Subcutaneous abdominal adipose tissue (tissue), 5 donors: ENCODE data around the gene TMC2.
"Not testable (repeated sequence)": the region's sequence is repeated elsewhere in the genome, so short reads cannot be mapped to it uniquely, and the experiment has no call there.

ENCODE experiments used
- H3K27ac ChIP-seq: one replicate; pipeline ENCODE4 v1.7.0; 2013; ENCODE audit warnings: low read depth, mild to moderate bottlenecking, inconsistent platforms, low read length, moderate library complexity
- H3K27me3 ChIP-seq, 5 donors: one replicate each; pipeline ENCODE4 v1.7.0; 2013; ENCODE audit warnings: low read length in 5 of 5, inconsistent platforms in 1 of 5; ENCODE audit not compliant: control insufficient read depth in 5 of 5, insufficient read depth in 4 of 5
- H3K36me3 ChIP-seq, 5 donors: one replicate each; pipeline ENCODE4 v1.7.0; 2013; ENCODE audit warnings: low read length in 5 of 5; ENCODE audit not compliant: control insufficient read depth in 5 of 5, insufficient read depth in 5 of 5
- H3K4me1 ChIP-seq, 5 donors: one replicate each; pipeline ENCODE4 v1.7.0; 2013; ENCODE audit warnings: low read length in 5 of 5, mild to moderate bottlenecking in 3 of 5, moderate library complexity in 1 of 5; ENCODE audit not compliant: control insufficient read depth in 5 of 5, insufficient read depth in 5 of 5
- H3K4me3 ChIP-seq, 5 donors: one replicate each; pipeline ENCODE4 v1.7.0; 2013; ENCODE audit warnings: low read length in 5 of 5, low read depth in 1 of 5
- H3K9ac ChIP-seq, 5 donors: one replicate each; pipeline ENCODE4 v1.7.0; 2013; ENCODE audit warnings: low read length in 5 of 5, mild to moderate bottlenecking in 4 of 5, moderate library complexity in 3 of 5
- H3K9me3 ChIP-seq, 5 donors: one replicate each; pipeline ENCODE4 v1.7.0; 2013; ENCODE audit warnings: low read length in 5 of 5; ENCODE audit not compliant: control insufficient read depth in 5 of 5
- donor health status: healthy.
- donor health status: healthy.
- donor health status: healthy.
- donor health status: healthy.
- donor health status: healthy.

TMC2 gene

DNA sequence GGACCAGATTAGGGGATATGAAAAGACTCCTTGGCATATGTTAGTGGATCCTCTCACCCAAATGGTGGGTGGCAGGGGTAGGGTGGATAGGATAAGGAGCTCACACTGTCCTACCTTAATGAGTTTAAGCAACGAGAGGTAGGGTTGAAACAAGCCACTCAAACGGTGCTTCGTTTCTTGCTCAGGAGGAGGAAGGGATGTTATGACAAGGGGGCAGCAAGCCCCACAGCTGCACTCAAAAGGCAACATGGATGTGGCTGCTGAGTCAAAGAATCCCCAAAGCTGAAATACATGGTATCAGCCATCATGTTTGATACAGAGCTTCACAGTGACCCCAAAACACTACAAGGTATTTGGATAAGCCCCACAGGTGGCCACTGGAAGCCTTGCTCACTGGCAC lies 136.1 kb downstream of the TMC2 start:
- H3K4me3 ChIP-seq = no peak overlapping the region
- no peaks in the 10 kb centered on the region for H3K4me1 ChIP-seq
- H3K9ac ChIP-seq = no peak overlapping the region
- H3K36me3 ChIP-seq = no peaks in the 10 kb centered on the region
- H3K9me3 ChIP-seq = no peaks in the 10 kb centered on the region
- no peak overlapping the region for H3K27ac ChIP-seq
- H3K27me3 ChIP-seq = peaks cover 0 to 6% (median 0%) of the 10 kb centered on the region in 5 donors

DNA sequence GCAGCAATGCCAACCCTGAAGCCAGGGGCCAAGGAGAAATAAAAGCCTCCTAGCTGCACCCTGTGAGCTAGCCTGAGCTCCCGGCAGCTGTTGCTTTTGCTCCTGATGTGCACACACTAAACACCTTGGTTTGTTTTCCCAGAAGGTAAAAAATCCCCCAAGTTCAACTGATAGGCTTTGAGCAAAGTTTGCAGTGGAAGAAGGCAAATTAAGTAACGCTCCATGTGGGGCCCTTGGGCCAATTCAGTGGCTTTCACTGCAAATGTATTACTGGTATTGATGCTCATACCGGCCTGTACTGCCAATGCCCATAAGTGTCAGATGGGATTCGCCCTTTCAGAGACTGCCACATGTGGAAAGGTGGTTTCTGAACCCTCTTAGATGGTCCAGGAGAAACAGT lies 137.1 kb downstream of the TMC2 start:
- H3K36me3 ChIP-seq = no peaks in the 10 kb centered on the region
- no peak overlapping the region for H3K9ac ChIP-seq
- no peak overlapping the region for H3K4me3 ChIP-seq
- H3K27ac ChIP-seq = no peak overlapping the region
- H3K27me3 ChIP-seq = peaks cover 0 to 9% (median 0%) of the 10 kb centered on the region in 5 donors
- H3K9me3 ChIP-seq = no peaks in the 10 kb centered on the region
- H3K4me1 ChIP-seq = no peaks in the 10 kb centered on the region

DNA sequence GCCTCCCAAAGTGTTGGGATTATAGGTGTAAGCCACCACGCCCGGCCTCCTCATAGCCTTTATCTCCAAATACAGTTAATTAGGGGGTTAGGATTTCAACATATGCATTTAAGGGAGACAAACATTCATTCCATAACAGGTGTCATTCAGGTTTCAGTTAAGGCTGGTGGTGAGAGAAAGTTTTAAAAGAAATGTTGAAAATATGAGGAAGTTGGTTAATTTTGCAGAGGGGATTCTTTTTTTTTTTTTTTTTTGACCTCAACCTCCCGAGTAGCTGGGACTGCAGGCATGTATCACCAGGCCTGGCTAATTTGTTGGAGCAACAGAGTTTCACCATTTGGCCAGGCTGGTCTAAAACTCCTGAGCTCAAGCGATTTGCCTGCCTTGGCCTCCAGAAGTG lies 143.7 kb downstream of the TMC2 start:
- Histone ChIP-seq H3K9ac (no peak overlapping the region), H3K27me3 (peaks cover 0 to 3% (median 0%) of the 10 kb centered on the region in 5 donors)

DNA sequence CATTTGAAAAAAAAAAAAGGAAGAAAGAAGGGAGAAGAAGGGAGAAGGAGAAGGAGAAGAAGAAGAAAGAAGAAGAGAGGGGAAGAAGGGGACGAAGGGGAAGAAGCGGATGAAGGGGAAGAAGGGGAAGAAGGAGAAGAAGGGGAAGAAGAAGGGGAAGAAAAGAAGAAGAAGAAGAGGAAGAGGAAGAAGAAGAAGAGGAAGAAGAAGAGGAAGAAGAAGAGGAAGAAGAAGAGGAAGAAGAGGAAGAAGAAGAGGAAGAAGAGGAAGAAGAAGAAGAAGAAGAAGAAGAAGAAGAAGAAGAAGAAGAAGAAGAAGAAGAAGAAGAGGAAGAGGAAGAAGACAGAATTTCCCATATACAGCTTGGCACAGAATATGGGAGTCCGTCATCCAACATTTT lies 145.7 kb downstream of the TMC2 start:
- H3K9ac ChIP-seq, H3K4me3 ChIP-seq, H3K27me3 ChIP-seq, H3K27ac ChIP-seq, H3K36me3 ChIP-seq, H3K9me3 ChIP-seq, H3K4me1 ChIP-seq: not testable (repeated sequence)

More for the DNA sequence above, 143.7 kb downstream of the TMC2 start:
- H3K4me3 ChIP-seq = no peak overlapping the region
- peaks cover 0 to 3% (median 0%) of the 10 kb centered on the region in 5 donors for H3K9me3 ChIP-seq
- H3K27ac ChIP-seq = no peak overlapping the region
- H3K4me1 ChIP-seq = no peaks in the 10 kb centered on the region
- H3K36me3 ChIP-seq = no peaks in the 10 kb centered on the region

DNA sequence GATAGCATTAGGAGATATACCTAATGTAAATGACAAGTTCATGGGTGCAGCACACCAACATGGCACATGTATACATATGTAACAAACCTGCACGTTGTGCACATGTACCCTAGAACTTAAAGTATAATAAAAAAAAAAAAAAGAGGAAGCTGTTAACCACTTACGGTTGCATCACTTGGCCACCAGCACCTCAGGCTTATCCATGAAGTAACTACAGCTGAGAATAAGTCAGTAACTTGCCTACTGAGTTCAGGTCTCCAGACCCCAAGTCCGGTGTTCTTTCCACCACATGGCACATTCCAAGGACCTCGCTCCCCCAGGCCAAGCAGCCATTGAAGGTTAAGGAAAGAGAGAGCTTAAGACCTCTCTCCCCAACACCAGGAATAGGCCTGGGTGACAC lies 148.4 kb downstream of the TMC2 start:
- H3K27ac ChIP-seq, H3K4me3 ChIP-seq, H3K36me3 ChIP-seq, H3K4me1 ChIP-seq, H3K9ac ChIP-seq, H3K9me3 ChIP-seq: not testable (repeated sequence)
- peaks cover 0 to 11% (median 8%) of the 10 kb centered on the region in 5 donors for H3K27me3 ChIP-seq

DNA sequence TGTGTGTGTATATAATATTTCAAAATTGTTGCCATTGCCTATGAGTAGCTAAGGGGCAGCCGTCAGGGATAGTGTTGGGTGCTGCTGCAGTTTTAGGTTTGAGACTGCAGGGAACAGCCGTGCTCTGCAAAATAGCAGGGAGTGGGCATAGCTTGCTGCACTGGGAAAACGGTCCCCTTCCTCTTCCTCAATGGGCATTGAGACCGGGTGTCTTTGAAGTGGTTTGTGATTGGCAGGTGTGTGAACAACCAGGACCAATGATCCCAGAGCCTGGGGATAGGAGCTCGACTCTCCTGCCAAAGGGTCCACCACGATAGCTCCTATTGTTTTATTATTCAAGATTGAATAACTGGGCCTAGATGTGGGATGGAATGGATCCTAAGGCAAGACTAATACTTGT lies 151.1 kb downstream of the TMC2 start:
- Histone ChIP-seq H3K4me3 (no peak overlapping the region), H3K27me3 (peaks cover 5 to 23% (median 11%) of the 10 kb centered on the region in 5 donors), H3K9ac (no peak overlapping the region), H3K36me3 (no peaks in the 10 kb centered on the region), H3K27ac (no peak overlapping the region), H3K4me1 (peaks cover 0 to 9% (median 6%) of the 10 kb centered on the region in 5 donors), H3K9me3 (no peaks in the 10 kb centered on the region)

DNA sequence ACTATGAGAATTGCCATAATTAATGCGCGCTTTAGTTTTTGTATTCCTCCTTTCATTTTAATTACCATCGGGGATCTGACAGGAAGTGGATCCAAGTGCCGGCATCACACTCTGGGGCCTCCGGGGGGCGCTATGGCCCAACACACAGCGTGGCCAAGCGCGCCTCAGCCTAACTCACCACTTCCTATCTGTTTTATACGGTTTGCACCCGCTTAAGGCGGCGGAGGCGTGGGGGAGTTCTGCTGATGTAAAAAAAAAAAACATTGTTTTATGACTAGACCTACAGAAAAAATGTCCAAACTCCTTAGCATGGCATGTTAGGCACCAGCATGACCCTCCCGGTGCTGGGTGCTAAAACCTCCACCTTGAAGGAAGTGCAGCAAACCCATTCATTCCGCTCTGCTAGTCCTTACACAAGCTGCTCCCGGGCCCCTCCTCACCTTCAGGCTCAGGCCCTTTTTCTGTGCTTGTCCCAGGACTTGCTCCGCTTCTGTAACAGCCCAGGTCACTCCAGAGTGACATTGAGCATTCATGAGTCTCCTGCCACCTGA lies 151.7 kb downstream of the TMC2 start:
- peaks cover 5 to 23% (median 11%) of the 10 kb centered on the region in 5 donors for H3K27me3 ChIP-seq
- H3K36me3 ChIP-seq = no peaks in the 10 kb centered on the region
- no peak overlapping the region for H3K4me3 ChIP-seq
- H3K9ac ChIP-seq = no peak overlapping the region
- H3K27ac ChIP-seq = no peak overlapping the region
- peaks cover 0 to 9% (median 6%) of the 10 kb centered on the region in 5 donors for H3K4me1 ChIP-seq
- no peaks in the 10 kb centered on the region for H3K9me3 ChIP-seq

DNA sequence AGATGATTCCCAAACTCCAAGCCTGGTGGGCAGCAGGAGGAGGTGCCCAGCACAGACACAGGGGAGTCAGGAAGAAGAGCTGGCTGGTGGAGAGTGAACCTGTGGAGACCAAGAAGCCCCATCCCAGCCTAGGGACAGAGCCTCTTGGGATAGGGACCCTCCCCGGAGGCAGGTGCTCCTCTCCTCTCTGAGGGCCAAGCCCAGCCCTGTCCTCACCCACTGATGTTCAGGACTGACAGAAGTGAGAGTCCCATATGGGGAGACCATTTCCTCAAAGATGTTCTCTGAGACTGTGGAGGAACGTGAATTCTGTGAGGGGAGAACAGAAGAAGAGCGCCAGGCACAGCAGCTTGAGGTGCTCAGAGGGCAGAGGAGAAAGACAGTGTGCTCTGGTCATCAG lies 153.8 kb downstream of the TMC2 start:
- H3K27me3 ChIP-seq = peaks cover 13 to 36% (median 26%) of the 10 kb centered on the region in 5 donors
- H3K4me1 ChIP-seq = peaks cover 0 to 19% (median 8%) of the 10 kb centered on the region in 5 donors
- H3K36me3 ChIP-seq = no peaks in the 10 kb centered on the region
- H3K9me3 ChIP-seq = no peaks in the 10 kb centered on the region
- no peak overlapping the region for H3K9ac ChIP-seq
- no peak overlapping the region for H3K27ac ChIP-seq
- no peak overlapping the region for H3K4me3 ChIP-seq

DNA sequence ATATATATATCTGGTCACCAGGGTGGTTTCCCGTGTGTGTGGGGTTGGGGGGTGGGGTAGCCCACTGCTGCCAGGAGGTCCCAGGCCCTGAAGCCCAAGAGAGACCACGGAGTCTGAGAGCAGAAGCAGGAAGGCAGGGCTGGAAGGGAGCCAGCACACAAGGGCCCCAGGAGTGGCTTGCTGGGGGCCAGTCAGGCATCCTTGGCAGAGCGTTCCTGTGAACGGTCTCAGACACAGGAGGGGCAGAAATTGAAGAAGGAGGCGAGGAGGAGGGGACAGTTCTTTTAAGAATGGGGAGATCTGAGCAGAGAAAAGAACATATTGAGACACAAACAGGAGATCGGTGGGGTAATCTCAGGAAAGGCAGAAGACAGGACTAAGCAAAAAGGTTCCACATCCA lies 154.3 kb downstream of the TMC2 start:
- Histone ChIP-seq H3K4me1 (peaks cover 0 to 19% (median 8%) of the 10 kb centered on the region in 5 donors), H3K36me3 (no peaks in the 10 kb centered on the region), H3K27ac (no peak overlapping the region), H3K27me3 (peaks cover 18 to 40% (median 31%) of the 10 kb centered on the region in 5 donors), H3K9me3 (no peaks in the 10 kb centered on the region), H3K4me3 (no peak overlapping the region), H3K9ac (no peak overlapping the region)

DNA sequence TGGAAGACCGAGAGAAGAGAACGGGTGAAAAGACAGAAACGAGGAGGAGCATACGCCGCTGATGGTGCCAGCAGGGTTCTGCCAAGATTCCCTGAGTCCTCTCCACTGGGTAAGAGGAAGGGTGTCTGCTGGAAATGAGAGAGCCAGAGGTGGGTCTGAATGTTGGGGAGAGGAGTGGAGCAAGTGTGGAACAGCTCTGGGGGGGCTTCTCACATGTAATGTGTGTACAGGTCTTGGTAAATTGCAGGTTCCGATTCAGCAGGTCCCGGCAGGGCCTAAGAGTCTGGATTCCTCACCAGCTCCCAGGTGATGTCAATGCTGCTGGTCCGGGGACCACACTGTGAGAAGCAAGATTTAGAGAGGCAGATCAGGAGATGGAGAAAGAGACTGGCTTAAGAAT lies 154.8 kb downstream of the TMC2 start:
- H3K27ac ChIP-seq = no peak overlapping the region
- no peaks in the 10 kb centered on the region for H3K9me3 ChIP-seq
- peaks cover 0 to 19% (median 8%) of the 10 kb centered on the region in 5 donors for H3K4me1 ChIP-seq
- no peak overlapping the region for H3K9ac ChIP-seq
- no peaks in the 10 kb centered on the region for H3K36me3 ChIP-seq
- peaks cover 21 to 42% (median 33%) of the 10 kb centered on the region in 5 donors for H3K27me3 ChIP-seq
- H3K4me3 ChIP-seq = no peak overlapping the region
